Smooth muscle cell (in vitro differentiated cells): Measurements from ENCODE around the gene ZNF236. TPM values are rescaled to one million over a fixed set of nuclear protein-coding genes. Genes with fewer than 3 reads are reported as not detected.

Experiments used
- DNase-seq: peaks from one replicate; lab custom pipeline; 2025; ENCODE audit not compliant: unreplicated experiment; lab: John Stamatoyannopoulos, UW
- H2AFZ ChIP-seq: fragments of 200-600 bp; sonication (generic); 2 replicates; pipeline ENCODE4 v1.6.0; 2016; ENCODE audit warnings: antibody characterized with exemption, low read depth, mild to moderate bottlenecking
- H3F3A ChIP-seq: fragments of 200-600 bp; sonication (generic); 2 replicates; pipeline ENCODE4 v1.6.0; 2017; ENCODE audit warnings: antibody characterized with exemption, low read depth
- H3K27ac ChIP-seq: fragments of 200-600 bp; sonication (generic); 2 replicates; pipeline ENCODE4 v1.5.1; 2016; ENCODE audit warnings: low read depth, mild to moderate bottlenecking
- H3K27me3 ChIP-seq: fragments of 200-600 bp; sonication (generic); 2 replicates; pipeline ENCODE4 v1.6.1; 2016; ENCODE audit warnings: low read depth, mild to moderate bottlenecking
- H3K36me3 ChIP-seq: fragments of 200-600 bp; sonication (generic); 2 replicates; pipeline ENCODE4 v1.5.1; 2016; ENCODE audit warnings: low read depth
- H3K4me1 ChIP-seq: fragments of 200-600 bp; sonication (generic); 2 replicates; pipeline ENCODE4 v1.5.1; 2016; ENCODE audit warnings: low read depth
- H3K4me2 ChIP-seq: fragments of 200-600 bp; sonication (generic); 2 replicates; pipeline ENCODE4 v1.6.0; 2016; ENCODE audit warnings: mild to moderate bottlenecking
- H3K4me3 ChIP-seq: fragments of 200-600 bp; sonication (generic); 2 replicates; pipeline ENCODE4 v1.5.1; 2016; ENCODE audit warnings: mild to moderate bottlenecking
- H3K79me2 ChIP-seq: fragments of 200-600 bp; sonication (generic); 2 replicates; pipeline ENCODE4 v1.6.0; 2016; ENCODE audit warnings: low read depth, mild to moderate bottlenecking
- H3K9ac ChIP-seq: fragments of 200-600 bp; sonication (generic); 2 replicates; pipeline ENCODE4 v1.6.0; 2016; ENCODE audit warnings: low read depth
- H3K9me3 ChIP-seq: fragments of 200-600 bp; sonication (generic); replicated peaks from 2 replicates; pipeline ENCODE4 v1.5.1; 2016; ENCODE audit warnings: low read depth
- H4K20me1 ChIP-seq: fragments of 200-600 bp; sonication (generic); 2 replicates; pipeline ENCODE4 v1.6.0; 2016; ENCODE audit warnings: low read depth
- CTCF ChIP-seq: fragments of 200-600 bp; sonication (generic); IDR thresholded peaks from 2 replicates; pipeline ENCODE4 v1.5.1; 2017; ENCODE audit warnings: borderline replicate concordance, mild to moderate bottlenecking, antibody characterized with exemption; ENCODE audit not compliant: insufficient read depth, poor library complexity, severe bottlenecking
- WGBS: methylation state at CpG from one replicate; pipeline ENCODE4 v1.1.7; 2016; ENCODE audit warnings: low lambda C conversion rate; 5-methylcytosine and 5-hydroxymethylcytosine counted together
- polyA plus RNA-seq: library from polyadenylated mRNA; unstranded; fragments of >200 nt; fragmentation: Nextera tagmentation; extraction: Ambion mirVana; gene quantifications from 2 replicates; pipeline ENCODE4 v1.2.1, GENCODE V29; 2016
- total RNA-seq: library from RNA; depleted of rRNA; stranded (reverse); fragments of >200 nt; gene quantifications from 2 replicates; pipeline ENCODE4 v1.2.3, GENCODE V29; 2014

Gene ZNF236
- total and polyA plus RNA-seq, 2 experiments from 2014 or later = 4.1 to 6.2 TPM

GRCh38 chr18:76928179-76928868 lies 106.0 kb downstream of the ZNF236 start:
- Histone ChIP-seq H3K4me1 (no peaks in the 10 kb centered on the region), H3K9me3 (no peaks in the 10 kb centered on the region), H3K79me2 (no peaks in the 10 kb centered on the region), H4K20me1 (peaks cover 26% of the 10 kb centered on the region), H3K27me3 (no peaks in the 10 kb centered on the region), H2AFZ (no peak overlapping the region), H3K36me3 (peaks cover 23% of the 10 kb centered on the region), H3K27ac (no peak overlapping the region), H3K4me2 (no peak overlapping the region), H3K4me3 (no peak overlapping the region), H3F3A (no peaks in the 10 kb centered on the region), H3K9ac (no peak overlapping the region)
- TF ChIP-seq CTCF = no peak
- 95% methylated on average over 9 of the region's 9 CpGs for WGBS
- DNase-seq = no peak

GRCh38 chr18:76931171-76931570 lies 108.8 kb downstream of the ZNF236 start:
- Histone ChIP-seq H3K4me1 (no peaks in the 10 kb centered on the region), H3K4me3 (no peak overlapping the region), H3K36me3 (peaks cover 12% of the 10 kb centered on the region), H4K20me1 (peaks cover 20% of the 10 kb centered on the region), H3K9me3 (no peaks in the 10 kb centered on the region), H3K27me3 (no peaks in the 10 kb centered on the region), H3F3A (no peaks in the 10 kb centered on the region), H3K4me2 (no peak overlapping the region), H3K79me2 (no peaks in the 10 kb centered on the region), H2AFZ (no peak overlapping the region), H3K9ac (no peak overlapping the region), H3K27ac (no peak overlapping the region)
- DNase-seq = no peak
- WGBS = 97% methylated on average over 6 of the region's 6 CpGs
- TF ChIP-seq CTCF = no peak

GRCh38 chr18:76932026-76932819 lies 109.9 kb downstream of the ZNF236 start:
- Histone ChIP-seq H4K20me1 (peaks cover 16% of the 10 kb centered on the region), H3K27ac (peak overlapping the region; percentile 28), H3K36me3 (peaks cover 11% of the 10 kb centered on the region), H3K27me3 (no peaks in the 10 kb centered on the region), H3K4me2 (peak overlapping the region; percentile 55), H3K4me1 (no peaks in the 10 kb centered on the region), H3K9ac (no peak overlapping the region), H2AFZ (no peak overlapping the region), H3F3A (no peaks in the 10 kb centered on the region), H3K79me2 (no peaks in the 10 kb centered on the region), H3K4me3 (no peak overlapping the region), H3K9me3 (no peaks in the 10 kb centered on the region)
- TF ChIP-seq CTCF = no peak
- 48% methylated on average over 11 of the region's 11 CpGs for WGBS
- DNase-seq = peak; percentile 8
